Activated CD4-positive, alpha-beta T cell treated with anti-CD3 and anti-CD28 coated beads, Interleukin-2, amount 50 U/mL, for 4 hours (primary cell): ENCODE measurements around the gene SNRK.

ENCODE experiments used
- DNase-seq, 2 experiments: peaks; one replicate each; pipeline ENCODE4 v3.0.0-alpha.2; 2020

Gene SNRK

GRCh38 chr3:43372007-43372740, 85.8 kb downstream of the SNRK start:
- DNase-seq, result no peak

- DNase-seq, result no peak
Observed at GRCh38 chr3:43372809-43373559, 86.6 kb downstream of the SNRK start.

- no peak for DNase-seq
Observed at GRCh38 chr3:43373560-43373928, 87.2 kb downstream of the SNRK start.

DNA sequence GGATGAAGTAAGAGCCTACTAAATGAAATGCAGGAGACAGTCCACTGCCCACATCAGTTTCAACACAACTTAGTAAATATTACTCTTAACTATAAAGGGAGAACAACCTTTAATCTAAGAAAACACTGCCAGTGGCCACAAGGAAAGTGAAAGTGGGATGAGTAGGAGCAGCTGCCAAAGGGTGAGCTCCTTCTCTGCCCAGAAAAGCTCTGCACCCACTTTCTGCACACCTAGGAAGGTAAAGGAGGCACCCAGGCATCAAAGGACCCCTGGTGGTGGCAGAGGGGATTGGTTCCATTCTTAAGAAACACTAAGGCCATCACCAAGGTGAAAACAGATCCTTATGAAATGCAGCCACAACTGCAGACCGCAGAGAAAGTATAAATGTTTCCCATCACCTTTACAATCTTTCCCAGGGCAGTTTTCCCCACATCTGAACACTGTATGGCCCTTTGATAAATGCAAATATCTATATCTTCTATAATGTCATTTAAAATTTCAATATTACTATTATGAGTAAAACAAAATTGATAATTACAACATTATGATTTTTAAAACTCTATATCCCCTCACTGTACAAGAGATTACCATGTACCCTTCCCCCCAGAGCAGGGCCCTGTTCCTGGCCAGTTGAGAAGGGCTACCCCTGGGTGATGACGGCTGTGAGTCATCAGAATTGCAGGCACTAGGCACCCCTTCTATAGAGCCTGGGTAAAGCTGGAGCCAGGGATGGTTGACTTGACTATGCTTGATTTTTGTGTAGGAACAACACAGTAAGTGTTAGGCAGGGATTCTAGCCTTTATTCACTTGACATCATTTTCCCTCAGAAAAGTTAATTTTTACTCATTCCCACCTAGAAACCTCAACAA, 92.0 kb downstream of the SNRK start:
- peak; percentile 70 to 74 for DNase-seq

GRCh38 chr3:43379343-43379742, 93.0 kb downstream of the SNRK start:
- DNase-seq, result no peak

GRCh38 chr3:43388175-43388574, 101.8 kb downstream of the SNRK start:
- DNase-seq, result no peak

DNA sequence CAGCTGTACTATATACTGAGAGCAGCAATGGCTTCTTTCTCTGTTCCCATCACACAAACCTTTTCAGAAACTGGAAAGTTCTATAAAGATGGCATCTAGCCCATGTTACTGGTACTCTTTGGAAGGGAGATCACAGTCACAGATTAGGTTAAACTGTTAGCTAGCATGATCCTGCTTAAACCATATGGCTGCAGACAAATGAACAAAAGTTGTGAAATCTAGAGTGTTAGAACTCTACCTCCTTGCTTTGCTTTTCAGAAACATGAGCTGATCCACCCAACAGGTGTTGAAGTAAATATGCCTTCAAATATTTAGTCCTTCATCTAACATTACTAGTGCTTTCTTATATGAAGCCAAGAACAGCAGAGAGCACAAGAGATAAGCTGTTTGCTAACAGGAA, 102.6 kb downstream of the SNRK start:
- no peak for DNase-seq

- peak; percentile 58 to 67 for DNase-seq
Observed at GRCh38 chr3:43389388-43390254, 103.3 kb downstream of the SNRK start.

- no peak for DNase-seq
Observed at GRCh38 chr3:43390255-43390588, 103.9 kb downstream of the SNRK start.

DNA sequence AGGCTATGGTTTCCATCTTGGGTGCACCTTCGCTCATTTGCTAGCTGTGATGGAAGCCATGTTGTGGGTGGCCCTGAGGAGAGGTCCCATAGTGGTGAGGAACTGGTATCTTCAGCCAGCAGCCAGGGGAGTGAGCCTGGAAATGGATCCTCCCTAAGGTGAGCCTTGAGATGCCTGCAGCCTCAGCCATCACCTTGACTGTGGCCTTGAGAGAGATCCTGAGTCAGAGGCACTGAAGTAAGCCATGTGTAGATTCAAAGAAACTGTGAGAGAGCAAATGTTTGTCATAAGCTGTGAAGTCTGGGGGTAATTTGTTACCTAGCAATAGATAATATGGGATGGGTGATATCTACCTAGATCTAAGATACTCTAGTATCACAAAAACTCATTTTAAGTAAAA, 105.3 kb downstream of the SNRK start:
- no peak for DNase-seq

DNA sequence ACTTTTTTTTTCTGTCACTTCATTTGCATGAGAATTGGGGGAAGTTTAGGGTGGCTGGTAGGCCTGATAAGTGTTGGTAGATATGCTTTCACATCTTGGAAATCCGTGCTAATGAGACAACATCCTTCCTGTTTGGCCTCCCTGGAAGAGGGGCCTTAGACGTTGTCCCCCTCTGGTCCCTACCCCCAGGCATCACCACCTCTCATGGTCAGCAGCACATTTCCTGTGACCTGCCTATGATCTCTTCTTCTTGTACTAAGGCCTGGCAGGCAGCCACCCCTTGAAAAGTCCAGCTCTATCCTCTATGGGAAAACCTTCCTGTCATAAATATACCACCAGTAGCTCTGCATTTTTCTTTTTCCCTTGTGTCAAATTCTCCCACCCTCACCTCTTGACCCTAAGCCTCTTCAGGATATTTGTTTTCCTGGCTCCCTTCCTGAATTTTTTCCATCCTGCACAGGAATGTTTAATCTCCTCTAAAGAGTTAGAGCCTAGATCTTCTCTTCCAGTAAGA, 107.8 kb downstream of the SNRK start:
- DNase-seq, result no peak

DNA sequence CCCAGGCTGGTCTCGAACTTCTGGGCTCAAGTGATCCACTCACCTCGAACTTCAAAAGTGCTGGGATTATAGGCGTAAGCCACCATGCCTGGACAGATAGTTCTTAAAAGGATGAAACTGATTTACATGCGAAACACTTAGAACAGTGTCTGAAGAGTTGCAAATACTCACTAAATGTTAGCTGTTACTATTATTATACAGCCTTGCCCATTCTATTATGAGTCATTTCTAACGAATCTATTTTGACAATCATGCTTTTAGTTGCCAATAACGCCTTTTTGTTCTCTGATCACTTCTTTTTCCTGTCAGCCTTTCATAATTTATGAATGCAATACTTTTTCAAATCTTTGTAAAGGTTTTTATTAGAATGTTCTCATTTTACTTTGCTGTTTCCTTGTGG, 112.7 kb downstream of the SNRK start:
- no peak for DNase-seq

GRCh38 chr3:43400167-43400566, 113.8 kb downstream of the SNRK start:
- no peak for DNase-seq
